ENCODE measurements around the gene TBP. TPM values are rescaled to one million over a fixed set of nuclear protein-coding genes. Genes with fewer than 3 reads are reported as not detected.
A peak's percentile ranks its signal among the peaks of the same experiment; 100 is the strongest.

Gene TBP
- total and polyA plus RNA-seq, 2 experiments from 2014 or later: 13.4 to 24.6 TPM

- H3K9ac ChIP-seq: no peak overlapping the region
- no peak overlapping the region for H3K27ac ChIP-seq
- no peaks in the 10 kb centered on the region for H3K9me2 ChIP-seq (ENCODE audit: insufficient read depth)
- H3K4me2 ChIP-seq (ENCODE audit: unreplicated experiment): no peak overlapping the region
- H3K9me3 ChIP-seq (ENCODE audit: low read depth): no peaks in the 10 kb centered on the region
- no peak for DNase-seq
- peaks cover 48% of the 10 kb centered on the region for H3K36me3 ChIP-seq (ENCODE audit: low read depth)
- TF ChIP-seq EZH2phosphoT487 (IDR thresholded peaks at IDR 0.05; ENCODE audit: insufficient read depth, low read depth): no peak
- no peak for TF ChIP-seq EZH2 (IDR thresholded peaks at IDR 0.05; ENCODE audit: insufficient read depth, poor library complexity, severe bottlenecking)
- H3F3A ChIP-seq (ENCODE audit: insufficient read depth): peaks cover 32% of the 10 kb centered on the region
- no peaks in the 10 kb centered on the region for H3K27me3 ChIP-seq (replicated peaks; ENCODE audit: insufficient read depth)
- 61 to 70% methylated on average over 2 of the region's 2 CpGs for WGBS, 2 experiments (ENCODE audit: low coverage in 1 of 2, low lambda C conversion rate in 2 of 2, missing lambda C conversion rate in 2 of 2)
- in situ Hi-C loops (cut with MboI): no loop called here
- H4K20me1 ChIP-seq (ENCODE audit: insufficient read depth): no peaks in the 10 kb centered on the region
- no peak overlapping the region for H3K4me3 ChIP-seq
- H3K4me1 ChIP-seq (ENCODE audit: insufficient read depth): no peaks in the 10 kb centered on the region
- no peaks in the 10 kb centered on the region for H3K79me2 ChIP-seq (ENCODE audit: insufficient read depth)
- no peak overlapping the region for H2AFZ ChIP-seq
Measured at GRCh38 chr6:170572704-170573466, 18.7 kb downstream of the TBP start.

- H3K4me1 ChIP-seq (ENCODE audit: insufficient read depth): no peaks in the 10 kb centered on the region
- H3K27ac ChIP-seq: no peak overlapping the region
- no peak overlapping the region for H3K4me2 ChIP-seq (ENCODE audit: unreplicated experiment)
- H3K36me3 ChIP-seq (ENCODE audit: low read depth): peaks cover 35% of the 10 kb centered on the region; the same call in 1 of the 2 replicates
- no peaks in the 10 kb centered on the region for H3K9me2 ChIP-seq (ENCODE audit: insufficient read depth)
- no peaks in the 10 kb centered on the region for H3K79me2 ChIP-seq (ENCODE audit: insufficient read depth)
- no peak overlapping the region for H3K4me3 ChIP-seq
- no peak overlapping the region for H3K9ac ChIP-seq
- H3F3A ChIP-seq (ENCODE audit: insufficient read depth): peaks cover 44% of the 10 kb centered on the region
- H3K9me3 ChIP-seq (ENCODE audit: low read depth): no peaks in the 10 kb centered on the region
- peak; percentile 47 for DNase-seq
- in situ Hi-C loops (cut with MboI): no loop called here
- H2AFZ ChIP-seq: no peak overlapping the region
- no peaks in the 10 kb centered on the region for H4K20me1 ChIP-seq (ENCODE audit: insufficient read depth)
- TF ChIP-seq EZH2 (IDR thresholded peaks at IDR 0.05; ENCODE audit: insufficient read depth, poor library complexity, severe bottlenecking) (no peak), EZH2phosphoT487 (IDR thresholded peaks at IDR 0.05; ENCODE audit: insufficient read depth, low read depth) (no peak)
- no peaks in the 10 kb centered on the region for H3K27me3 ChIP-seq (replicated peaks; ENCODE audit: insufficient read depth)
- WGBS, 2 experiments (ENCODE audit: low coverage in 1 of 2, low lambda C conversion rate in 2 of 2, missing lambda C conversion rate in 2 of 2): 80 to 82% methylated on average over 1 of the region's 1 CpG
Measured at GRCh38 chr6:170575250-170575649, 21.1 kb downstream of the TBP start.

GRCh38 chr6:170578909-170579308, 24.7 kb downstream of the TBP start:
- no peak overlapping the region for H3K4me2 ChIP-seq (ENCODE audit: unreplicated experiment)
- H3K36me3 ChIP-seq (ENCODE audit: low read depth): peaks cover 30% of the 10 kb centered on the region
- H3K9me2 ChIP-seq (ENCODE audit: insufficient read depth): no peaks in the 10 kb centered on the region
- H3K4me3 ChIP-seq: no peak overlapping the region
- no peak overlapping the region for H2AFZ ChIP-seq
- no peaks in the 10 kb centered on the region for H4K20me1 ChIP-seq (ENCODE audit: insufficient read depth)
- H3K79me2 ChIP-seq (ENCODE audit: insufficient read depth): peaks cover 27% of the 10 kb centered on the region
- H3K9me3 ChIP-seq (ENCODE audit: low read depth): no peaks in the 10 kb centered on the region
- no peak for DNase-seq
- TF ChIP-seq EZH2 (IDR thresholded peaks at IDR 0.05; ENCODE audit: insufficient read depth, poor library complexity, severe bottlenecking): no peak
- no peak for TF ChIP-seq EZH2phosphoT487 (IDR thresholded peaks at IDR 0.05; ENCODE audit: insufficient read depth, low read depth)
- peaks cover 60% of the 10 kb centered on the region for H3F3A ChIP-seq (ENCODE audit: insufficient read depth)
- no peaks in the 10 kb centered on the region for H3K27me3 ChIP-seq (replicated peaks; ENCODE audit: insufficient read depth)
- no peak overlapping the region for H3K9ac ChIP-seq
- peaks cover 8% of the 10 kb centered on the region for H3K4me1 ChIP-seq (ENCODE audit: insufficient read depth)
- in situ Hi-C loops (cut with MboI): no loop called here
- no peak overlapping the region for H3K27ac ChIP-seq

- in situ Hi-C loops (cut with MboI): no loop called here
- Histone ChIP-seq H3K4me1 (ENCODE audit: insufficient read depth) (peaks cover 15% of the 10 kb centered on the region), H3K9ac (peak overlapping the region; percentile 91), H2AFZ (peak overlapping the region; percentile 100), H3K4me3 (peak overlapping the region; percentile 99), H3K4me2 (ENCODE audit: unreplicated experiment) (peak overlapping the region; percentile 99), H4K20me1 (ENCODE audit: insufficient read depth) (no peaks in the 10 kb centered on the region), H3K36me3 (ENCODE audit: low read depth) (peaks cover 20% of the 10 kb centered on the region), H3K27me3 (replicated peaks; ENCODE audit: insufficient read depth) (no peaks in the 10 kb centered on the region), H3K79me2 (ENCODE audit: insufficient read depth) (peaks cover 44% of the 10 kb centered on the region), H3K9me3 (ENCODE audit: low read depth) (no peaks in the 10 kb centered on the region), H3F3A (ENCODE audit: insufficient read depth) (peaks cover 39% of the 10 kb centered on the region), H3K27ac (peak overlapping the region; percentile 69), H3K9me2 (ENCODE audit: insufficient read depth) (no peaks in the 10 kb centered on the region)
- no peak for TF ChIP-seq EZH2phosphoT487 (IDR thresholded peaks at IDR 0.05; ENCODE audit: insufficient read depth, low read depth)
- no peak for TF ChIP-seq EZH2 (IDR thresholded peaks at IDR 0.05; ENCODE audit: insufficient read depth, poor library complexity, severe bottlenecking)
- peak; percentile 56 for DNase-seq
- WGBS, 2 experiments (ENCODE audit: low coverage in 1 of 2, low lambda C conversion rate in 2 of 2, missing lambda C conversion rate in 2 of 2): 1% methylated on average over 12 of the region's 12 CpGs
Measured at GRCh38 chr6:170583756-170584180, 29.6 kb downstream of the TBP start.

Data from GM23248 (cell line).